HEK293 (cell line): Measurements from ENCODE around the gene CMIP.

Experiments
- FEZF1 ChIP-seq: fragments of 450-650 bp; formaldehyde crosslinking; IDR thresholded peaks from 2 replicates; pipeline ENCODE4 v1.5.1; 2016; ENCODE audit warnings: missing biosample characterization, missing genetic modification characterization
- GFI1B ChIP-seq: fragments of 450-650 bp; formaldehyde crosslinking; IDR thresholded peaks from 2 replicates; pipeline ENCODE4 v1.5.1; 2016; ENCODE audit warnings: missing biosample characterization, missing genetic modification characterization
- HOXA7 ChIP-seq: sonication (generic); formaldehyde crosslinking; IDR thresholded peaks from 2 replicates; pipeline ENCODE4 v1.8.1; 2022; ENCODE audit warnings: missing genetic modification reagents, borderline replicate concordance
- KLF9 ChIP-seq: fragments of 450-650 bp; formaldehyde crosslinking; IDR thresholded peaks from 2 replicates; pipeline ENCODE4 v1.5.1; 2016; ENCODE audit warnings: missing biosample characterization, missing genetic modification characterization, low read depth
- REPIN1 ChIP-seq: fragments of 450-650 bp; formaldehyde crosslinking; IDR thresholded peaks from 2 replicates; pipeline ENCODE4 v1.5.1; 2017; ENCODE audit warnings: missing biosample characterization, missing genetic modification characterization, low read depth
- SCRT2 ChIP-seq: fragments of 450-650 bp; formaldehyde crosslinking; IDR thresholded peaks from 2 replicates; pipeline ENCODE4 v1.5.1; 2016; ENCODE audit warnings: missing biosample characterization, missing genetic modification characterization
- YY1 ChIP-seq: fragments of 450-650 bp; formaldehyde crosslinking; IDR thresholded peaks from 2 replicates; pipeline ENCODE4 v1.5.1; 2018; ENCODE audit warnings: missing biosample characterization, missing genetic modification characterization
- ZFP69B ChIP-seq: fragments of 450-650 bp; formaldehyde crosslinking; IDR thresholded peaks from 2 replicates; pipeline ENCODE4 v1.5.1; 2016; ENCODE audit warnings: missing biosample characterization, missing genetic modification characterization
- ZNF146 ChIP-seq: fragments of 450-650 bp; formaldehyde crosslinking; IDR thresholded peaks from 2 replicates; pipeline ENCODE4 v1.5.1; 2016; ENCODE audit warnings: missing biosample characterization, missing genetic modification characterization
- ZNF18 ChIP-seq: fragments of 450-650 bp; formaldehyde crosslinking; IDR thresholded peaks from 2 replicates; pipeline ENCODE4 v1.5.1; 2016; ENCODE audit warnings: missing biosample characterization, missing genetic modification characterization
- ZNF214 ChIP-seq: fragments of 450-650 bp; formaldehyde crosslinking; IDR thresholded peaks from 2 replicates; pipeline ENCODE4 v1.5.1; 2017; ENCODE audit warnings: missing biosample characterization, mild to moderate bottlenecking, missing genetic modification characterization, borderline replicate concordance
- ZNF248 ChIP-seq: fragments of 450-650 bp; formaldehyde crosslinking; IDR thresholded peaks from 2 replicates; pipeline ENCODE4 v1.5.1; 2017; ENCODE audit warnings: missing biosample characterization, missing genetic modification characterization
- ZNF280D ChIP-seq: fragments of 450-650 bp; formaldehyde crosslinking; IDR thresholded peaks from 2 replicates; pipeline ENCODE4 v1.5.1; 2016; ENCODE audit warnings: missing biosample characterization, missing genetic modification characterization
- ZNF302 ChIP-seq: fragments of 450-650 bp; formaldehyde crosslinking; IDR thresholded peaks from 2 replicates; pipeline ENCODE4 v1.5.1; 2016; ENCODE audit warnings: missing biosample characterization, missing genetic modification characterization, low read depth
- ZNF335 ChIP-seq: fragments of 450-650 bp; formaldehyde crosslinking; conservative IDR thresholded peaks from 2 replicates; pipeline ENCODE4 v1.5.1; 2016; ENCODE audit warnings: missing biosample characterization, missing genetic modification characterization
- ZNF354C ChIP-seq: fragments of 450-650 bp; formaldehyde crosslinking; IDR thresholded peaks from 2 replicates; pipeline ENCODE4 v1.5.1; 2016; ENCODE audit warnings: missing biosample characterization, missing genetic modification characterization, low read depth, borderline replicate concordance
- ZNF391 ChIP-seq: fragments of 450-650 bp; formaldehyde crosslinking; IDR thresholded peaks from 2 replicates; pipeline ENCODE4 v1.5.1; 2016; ENCODE audit warnings: low read depth, missing biosample characterization, missing genetic modification characterization, borderline replicate concordance
- ZNF48 ChIP-seq: fragments of 450-650 bp; formaldehyde crosslinking; IDR thresholded peaks from 2 replicates; pipeline ENCODE4 v1.5.1; 2016; ENCODE audit warnings: missing biosample characterization, missing genetic modification characterization
- ZNF501 ChIP-seq: fragments of 450-650 bp; formaldehyde crosslinking; IDR thresholded peaks from 2 replicates; pipeline ENCODE4 v1.5.1; 2016; ENCODE audit warnings: missing biosample characterization, missing genetic modification characterization
- ZNF510 ChIP-seq: fragments of 450-650 bp; formaldehyde crosslinking; IDR thresholded peaks from 2 replicates; pipeline ENCODE4 v1.5.1; 2018; ENCODE audit warnings: mild to moderate bottlenecking, missing genetic modification characterization, missing biosample characterization; ENCODE audit not compliant: insufficient replicate concordance
- ZNF521 ChIP-seq: fragments of 450-650 bp; formaldehyde crosslinking; IDR thresholded peaks from 2 replicates; pipeline ENCODE4 v1.5.1; 2017; ENCODE audit warnings: missing biosample characterization, mild to moderate bottlenecking, missing genetic modification characterization
- ZNF623 ChIP-seq: fragments of 450-650 bp; formaldehyde crosslinking; IDR thresholded peaks from 2 replicates; pipeline ENCODE4 v1.5.1; 2016; ENCODE audit warnings: missing biosample characterization, missing genetic modification characterization
- ZNF76 ChIP-seq: fragments of 450-650 bp; formaldehyde crosslinking; IDR thresholded peaks from 2 replicates; pipeline ENCODE4; 2016; ENCODE audit warnings: low read depth, missing biosample characterization, missing genetic modification characterization, borderline replicate concordance
- ZSCAN23 ChIP-seq: fragments of 450-650 bp; formaldehyde crosslinking; IDR thresholded peaks from 2 replicates; pipeline ENCODE4 v1.5.1; 2016; ENCODE audit warnings: missing biosample characterization, missing genetic modification characterization
- TF ChIP-seq, protein P1 (sequence below): fragments of 450-650 bp; formaldehyde crosslinking; IDR thresholded peaks from 2 replicates; pipeline ENCODE4 v1.5.0; 2017; ENCODE audit warnings: missing biosample characterization, missing genetic modification characterization, borderline replicate concordance
- TF ChIP-seq, protein P2 (sequence below): fragments of 450-650 bp; formaldehyde crosslinking; optimal IDR thresholded peaks from 2 replicates; pipeline ENCODE3; 2016; ENCODE audit warnings: missing biosample characterization, mild to moderate bottlenecking, missing genetic modification characterization
- TF ChIP-seq, protein P3 (sequence below): fragments of 450-650 bp; formaldehyde crosslinking; IDR thresholded peaks from 2 replicates; pipeline ENCODE4 v1.5.1; 2016; ENCODE audit warnings: missing biosample characterization, missing genetic modification characterization
- TF ChIP-seq, protein P4 (sequence below): fragments of 450-650 bp; formaldehyde crosslinking; IDR thresholded peaks from 2 replicates; pipeline ENCODE4 v1.5.1; 2016; ENCODE audit warnings: missing biosample characterization, missing genetic modification characterization

Gene CMIP

DNA sequence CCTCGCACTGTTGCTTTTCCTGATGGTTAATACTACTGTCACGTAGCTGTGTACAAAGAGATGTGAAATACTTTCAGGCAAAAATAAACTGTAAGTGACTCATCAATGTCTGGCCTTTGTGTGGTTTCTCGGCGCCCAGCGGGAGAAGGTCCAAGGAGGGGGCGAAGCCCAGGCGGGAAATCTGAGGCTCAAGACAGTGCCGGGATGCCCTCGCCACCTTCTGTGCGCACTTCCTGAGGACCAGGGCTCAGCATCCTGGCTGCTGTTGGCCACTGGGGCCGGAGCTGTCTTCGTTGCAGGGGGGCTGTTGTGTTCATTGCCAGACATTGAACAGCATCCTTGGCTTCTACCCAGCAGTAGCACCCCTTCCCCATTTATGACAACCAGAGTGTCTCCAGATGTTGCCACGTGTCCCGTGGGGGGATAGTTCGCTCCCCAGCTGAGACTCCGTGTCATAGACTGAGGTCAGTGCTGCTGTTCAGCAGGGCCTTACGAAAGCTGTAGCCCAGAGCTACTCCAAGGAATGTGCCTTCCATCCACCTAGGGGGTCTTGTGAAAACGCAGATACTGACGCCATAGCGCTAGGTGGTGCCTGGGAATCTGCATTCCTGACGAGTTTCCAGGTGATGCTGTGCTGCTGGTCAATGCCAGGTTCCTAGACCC lies 267.2 kb downstream of the CMIP start (continued):
- TF ChIP-seq ZNF214 (tag by site-specific recombination): no peak
- no peak for TF ChIP-seq ZNF391 (tag by site-specific recombination)
- TF ChIP-seq ZNF521 (tag by site-specific recombination): no peak
- no peak for TF ChIP-seq YY1 (tag by site-specific recombination)
- TF ChIP-seq, protein P1, sequence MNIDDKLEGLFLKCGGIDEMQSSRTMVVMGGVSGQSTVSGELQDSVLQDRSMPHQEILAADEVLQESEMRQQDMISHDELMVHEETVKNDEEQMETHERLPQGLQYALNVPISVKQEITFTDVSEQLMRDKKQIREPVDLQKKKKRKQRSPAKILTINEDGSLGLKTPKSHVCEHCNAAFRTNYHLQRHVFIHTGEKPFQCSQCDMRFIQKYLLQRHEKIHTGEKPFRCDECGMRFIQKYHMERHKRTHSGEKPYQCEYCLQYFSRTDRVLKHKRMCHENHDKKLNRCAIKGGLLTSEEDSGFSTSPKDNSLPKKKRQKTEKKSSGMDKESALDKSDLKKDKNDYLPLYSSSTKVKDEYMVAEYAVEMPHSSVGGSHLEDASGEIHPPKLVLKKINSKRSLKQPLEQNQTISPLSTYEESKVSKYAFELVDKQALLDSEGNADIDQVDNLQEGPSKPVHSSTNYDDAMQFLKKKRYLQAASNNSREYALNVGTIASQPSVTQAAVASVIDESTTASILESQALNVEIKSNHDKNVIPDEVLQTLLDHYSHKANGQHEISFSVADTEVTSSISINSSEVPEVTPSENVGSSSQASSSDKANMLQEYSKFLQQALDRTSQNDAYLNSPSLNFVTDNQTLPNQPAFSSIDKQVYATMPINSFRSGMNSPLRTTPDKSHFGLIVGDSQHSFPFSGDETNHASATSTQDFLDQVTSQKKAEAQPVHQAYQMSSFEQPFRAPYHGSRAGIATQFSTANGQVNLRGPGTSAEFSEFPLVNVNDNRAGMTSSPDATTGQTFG (tag by site-specific recombination): no peak
- TF ChIP-seq ZNF18 (tag by site-specific recombination): no peak
- TF ChIP-seq ZSCAN23 (tag by site-specific recombination): no peak
- TF ChIP-seq, protein P2, sequence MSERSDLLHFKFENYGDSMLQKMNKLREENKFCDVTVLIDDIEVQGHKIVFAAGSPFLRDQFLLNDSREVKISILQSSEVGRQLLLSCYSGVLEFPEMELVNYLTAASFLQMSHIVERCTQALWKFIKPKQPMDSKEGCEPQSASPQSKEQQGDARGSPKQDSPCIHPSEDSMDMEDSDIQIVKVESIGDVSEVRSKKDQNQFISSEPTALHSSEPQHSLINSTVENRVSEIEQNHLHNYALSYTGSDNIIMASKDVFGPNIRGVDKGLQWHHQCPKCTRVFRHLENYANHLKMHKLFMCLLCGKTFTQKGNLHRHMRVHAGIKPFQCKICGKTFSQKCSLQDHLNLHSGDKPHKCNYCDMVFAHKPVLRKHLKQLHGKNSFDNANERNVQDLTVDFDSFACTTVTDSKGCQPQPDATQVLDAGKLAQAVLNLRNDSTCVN (tag by site-specific recombination): no peak
- TF ChIP-seq SCRT2: peak; percentile 76
- no peak for TF ChIP-seq ZNF510 (tag by site-specific recombination)
- TF ChIP-seq ZNF48: no peak
- TF ChIP-seq REPIN1 (tag by site-specific recombination): no peak
- TF ChIP-seq, protein P3, sequence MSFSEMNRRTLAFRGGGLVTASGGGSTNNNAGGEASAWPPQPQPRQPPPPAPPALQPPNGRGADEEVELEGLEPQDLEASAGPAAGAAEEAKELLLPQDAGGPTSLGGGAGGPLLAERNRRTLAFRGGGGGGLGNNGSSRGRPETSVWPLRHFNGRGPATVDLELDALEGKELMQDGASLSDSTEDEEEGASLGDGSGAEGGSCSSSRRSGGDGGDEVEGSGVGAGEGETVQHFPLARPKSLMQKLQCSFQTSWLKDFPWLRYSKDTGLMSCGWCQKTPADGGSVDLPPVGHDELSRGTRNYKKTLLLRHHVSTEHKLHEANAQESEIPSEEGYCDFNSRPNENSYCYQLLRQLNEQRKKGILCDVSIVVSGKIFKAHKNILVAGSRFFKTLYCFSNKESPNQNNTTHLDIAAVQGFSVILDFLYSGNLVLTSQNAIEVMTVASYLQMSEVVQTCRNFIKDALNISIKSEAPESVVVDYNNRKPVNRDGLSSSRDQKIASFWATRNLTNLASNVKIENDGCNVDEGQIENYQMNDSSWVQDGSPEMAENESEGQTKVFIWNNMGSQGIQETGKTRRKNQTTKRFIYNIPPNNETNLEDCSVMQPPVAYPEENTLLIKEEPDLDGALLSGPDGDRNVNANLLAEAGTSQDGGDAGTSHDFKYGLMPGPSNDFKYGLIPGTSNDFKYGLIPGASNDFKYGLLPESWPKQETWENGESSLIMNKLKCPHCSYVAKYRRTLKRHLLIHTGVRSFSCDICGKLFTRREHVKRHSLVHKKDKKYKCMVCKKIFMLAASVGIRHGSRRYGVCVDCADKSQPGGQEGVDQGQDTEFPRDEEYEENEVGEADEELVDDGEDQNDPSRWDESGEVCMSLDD (tag by site-specific recombination): no peak
- TF ChIP-seq ZNF335 (tag by site-specific recombination): no peak; the same call in 1 of the 2 replicates
- no peak for TF ChIP-seq ZNF302 (tag by site-specific recombination)
- TF ChIP-seq KLF9 (tag by site-specific recombination): no peak
- TF ChIP-seq FEZF1 (tag by site-specific recombination): no peak
- no peak for TF ChIP-seq ZNF623
- no peak for TF ChIP-seq ZNF280D (tag by site-specific recombination)
- no peak for TF ChIP-seq HOXA7 (CRISPR knock-in tag)
- no peak for TF ChIP-seq ZNF146 (tag by site-specific recombination)
- no peak for TF ChIP-seq ZNF354C
- no peak for TF ChIP-seq ZNF76
- TF ChIP-seq, protein P4, sequence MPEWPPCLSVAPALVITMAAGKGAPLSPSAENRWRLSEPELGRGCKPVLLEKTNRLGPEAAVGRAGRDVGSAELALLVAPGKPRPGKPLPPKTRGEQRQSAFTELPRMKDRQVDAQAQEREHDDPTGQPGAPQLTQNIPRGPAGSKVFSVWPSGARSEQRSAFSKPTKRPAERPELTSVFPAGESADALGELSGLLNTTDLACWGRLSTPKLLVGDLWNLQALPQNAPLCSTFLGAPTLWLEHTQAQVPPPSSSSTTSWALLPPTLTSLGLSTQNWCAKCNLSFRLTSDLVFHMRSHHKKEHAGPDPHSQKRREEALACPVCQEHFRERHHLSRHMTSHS (tag by site-specific recombination): no peak
- no peak for TF ChIP-seq ZNF501 (tag by site-specific recombination)
- no peak for TF ChIP-seq GFI1B (tag by site-specific recombination)
- no peak for TF ChIP-seq ZNF248 (tag by site-specific recombination)
- no peak for TF ChIP-seq ZFP69B (tag by site-specific recombination)
